HepG2 (cell line): ENCODE measurements around the gene RGS7. TPM values are rescaled to one million over a fixed set of nuclear protein-coding genes. Genes with fewer than 3 reads are reported as not detected.

Source experiments
- ATAC-seq: fragments of 200-7000 bp; cut with Tn5 transposase; 3 replicates; pipeline ENCODE4 v1.9.1; 2020; ENCODE audit warnings: mild to moderate bottlenecking, moderate library complexity
- BruUV-seq: library from RNA; stranded (reverse); fragments of 400-500 nt; replicated peaks from 2 replicates; lab custom pipeline; 2021; lab: Mats Ljungman, UMichigan
- CTCF ChIA-PET: fragments of 300-600 bp; formaldehyde crosslinking; extraction: SDS; loops from one replicate; lab custom pipeline; 2021; ENCODE audit warnings: low total read pairs, inconsistent platforms, low intra/inter-chr PET ratio; lab: Yijun Ruan, JAX
- POLR2A ChIA-PET: fragments of 350-600 bp; sonication (Branson Sonifier 250); formaldehyde crosslinking; loops from one replicate; lab custom pipeline; 2020; ENCODE audit warnings: antibody characterized with exemption, inconsistent platforms; lab: Yijun Ruan, JAX
- DNase-seq: peaks from one replicate; pipeline ENCODE4 v3.0.0-alpha.2; 2015; ENCODE audit warnings: low spot score
- FAIRE-seq: peaks from 3 replicates; lab custom pipeline; 2011; peaks lifted over from hg19 to GRCh38; lab: Jason Lieb, UNC
- H2AFZ ChIP-seq: one replicate; pipeline ENCODE4 v1.6.1; 2011; ENCODE audit warnings: low read length, inconsistent platforms
- H3K27ac ChIP-seq: fragments of 300-600 bp; 3 replicates; pipeline ENCODE4 v1.8.0; 2011; ENCODE audit warnings: mixed run types, mild to moderate bottlenecking, mixed read lengths, low read length, inconsistent platforms; ENCODE audit not compliant: insufficient read depth; ENCODE audit errors: extremely low read length
- H3K27me3 ChIP-seq, 2 experiments: fragments of 200-600 bp in 1 of 2; 2 replicates in 1 of 2; 3 replicates in 1 of 2; pipeline versions ENCODE4 v1.6.0 to v1.8.0; 2011; ENCODE audit warnings: low read length in 2 of 2, mild to moderate bottlenecking in 2 of 2, moderate library complexity in 2 of 2, inconsistent platforms in 1 of 2; ENCODE audit not compliant: insufficient read depth in 2 of 2, control insufficient read depth in 1 of 2
- H3K36me3 ChIP-seq, 2 experiments: fragments of 200-600 bp in 1 of 2; replicated peaks in 1 of 2; 2 replicates in 1 of 2; 3 replicates in 1 of 2; pipeline versions ENCODE4 v1.5.1 to v1.8.0; 2011; ENCODE audit warnings: low read length in 2 of 2, inconsistent platforms in 1 of 2; ENCODE audit not compliant: insufficient read depth in 2 of 2, control insufficient read depth in 1 of 2
- H3K4me1 ChIP-seq: 2 replicates; pipeline ENCODE4 v1.5.1; 2012; ENCODE audit warnings: low read length, inconsistent platforms; ENCODE audit not compliant: insufficient read depth
- H3K4me2 ChIP-seq: 2 replicates; pipeline ENCODE4 v1.6.0; 2011; ENCODE audit warnings: low read depth, low read length, inconsistent platforms
- H3K4me3 ChIP-seq, 3 experiments: fragments of 200-600 bp in 1 of 3; sonication (generic), shearing (Covaris generic) in 1 of 3; replicated peaks in 1 of 3; 2 replicates each; pipeline ENCODE4 v1.5.1; 2011 to 2016; ENCODE audit warnings: low read length in 3 of 3, inconsistent platforms in 2 of 3, low read depth in 2 of 3, mild to moderate bottlenecking in 2 of 3, control low read depth in 1 of 3, mixed read lengths in 1 of 3; ENCODE audit not compliant: insufficient read depth in 1 of 3
- H3K79me2 ChIP-seq: one replicate; pipeline ENCODE4 v1.6.1; 2011; ENCODE audit warnings: low read length, inconsistent platforms; ENCODE audit not compliant: insufficient read depth
- H3K9ac ChIP-seq: 2 replicates; pipeline ENCODE4 v1.6.0; 2011; ENCODE audit warnings: mild to moderate bottlenecking, low read depth, low read length, inconsistent platforms; ENCODE audit not compliant: insufficient read depth
- H3K9me3 ChIP-seq: 2 replicates; pipeline ENCODE4 v1.5.1; 2012; ENCODE audit warnings: mild to moderate bottlenecking, low read length
- H4K20me1 ChIP-seq: 2 replicates; pipeline ENCODE4 v1.6.0; 2011; ENCODE audit warnings: inconsistent platforms, mild to moderate bottlenecking, low read length, moderate library complexity; ENCODE audit not compliant: insufficient read depth
- ARID3A ChIP-seq: IDR thresholded peaks from 2 replicates; pipeline ENCODE4 v1.6.1; 2012; ENCODE audit warnings: low read depth, low read length, improper control_type of control experiment
- CEBPB ChIP-seq: IDR thresholded peaks from 2 replicates; pipeline ENCODE4 v1.6.1; 2011; ENCODE audit warnings: low read depth, low read length, improper control_type of control experiment, borderline replicate concordance
- DMTF1 ChIP-seq: sonication (generic); formaldehyde crosslinking; IDR thresholded peaks from 2 replicates; pipeline ENCODE4 v1.4.0; 2020; ENCODE audit warnings: mild to moderate bottlenecking, missing genetic modification reagents
- GABPB1 ChIP-seq: IDR thresholded peaks from 2 replicates; pipeline ENCODE4 v1.6.1; 2016; ENCODE audit warnings: mild to moderate bottlenecking, missing genetic modification reagents, moderate library complexity, missing compliant biosample characterization
- PAX8 ChIP-seq: sonication (generic); formaldehyde crosslinking; IDR thresholded peaks from 2 replicates; pipeline ENCODE4 v1.8.0; 2022; ENCODE audit warnings: mild to moderate bottlenecking, missing genetic modification reagents, borderline replicate concordance
- SALL1 ChIP-seq: sonication (generic); formaldehyde crosslinking; IDR thresholded peaks from 2 replicates; pipeline ENCODE4 v1.8.0; 2022; ENCODE audit warnings: mild to moderate bottlenecking, missing genetic modification reagents
- TMF1 ChIP-seq: sonication (generic); formaldehyde crosslinking; IDR thresholded peaks from 2 replicates; pipeline ENCODE4 v1.8.1; 2022; ENCODE audit warnings: low read depth, missing genetic modification reagents
- ZBTB21 ChIP-seq: sonication (generic); formaldehyde crosslinking; IDR thresholded peaks from 2 replicates; pipeline ENCODE4 v1.4.0; 2020; ENCODE audit warnings: missing genetic modification reagents
- ZBTB7B ChIP-seq: sonication (generic); formaldehyde crosslinking; IDR thresholded peaks from 2 replicates; pipeline ENCODE4 v1.4.0; 2020; ENCODE audit warnings: missing genetic modification reagents
- ZNF224 ChIP-seq: sonication (generic); formaldehyde crosslinking; IDR thresholded peaks from 2 replicates; pipeline ENCODE4 v1.5.0; 2020; ENCODE audit warnings: mild to moderate bottlenecking, missing genetic modification reagents
- ZNF562 ChIP-seq: sonication (generic); formaldehyde crosslinking; IDR thresholded peaks from 2 replicates; pipeline ENCODE4 v1.8.0; 2022; ENCODE audit warnings: missing genetic modification reagents, borderline replicate concordance
- ZNF607 ChIP-seq: sonication (generic); formaldehyde crosslinking; IDR thresholded peaks from 2 replicates; pipeline ENCODE4 v1.5.1; 2020; ENCODE audit warnings: missing genetic modification reagents, mild to moderate bottlenecking, borderline replicate concordance
- ZNF652 ChIP-seq: IDR thresholded peaks from 2 replicates; pipeline ENCODE4 v1.6.1; 2016; ENCODE audit warnings: low read depth, borderline replicate concordance
- ZNF781 ChIP-seq: sonication (generic); formaldehyde crosslinking; IDR thresholded peaks from 2 replicates; pipeline ENCODE4 v1.5.1; 2020; ENCODE audit warnings: borderline replicate concordance, mild to moderate bottlenecking, missing genetic modification reagents; ENCODE audit errors: not compliant biosample characterization
- WGBS: methylation state at CpG from one replicate; pipeline ENCODE4 v1.1.6; 2017; ENCODE audit warnings: low lambda C conversion rate; 5-methylcytosine and 5-hydroxymethylcytosine counted together
- in situ Hi-C: cut with HindIII; loops from 2 replicates; pipeline ENCODE4 v1.10.0; 2017; ENCODE audit warnings: low pct_unique_long_range_greater_than_20kb; ENCODE audit not compliant: extremely low pct_ligation_motif_present
- intact Hi-C: fragments of 100-400 bp; cut with micrococcal nuclease; formaldehyde crosslinking; loops from one replicate; pipeline ENCODE4 v1.10.0; 2022; ENCODE audit not compliant: unreplicated experiment
- polyA plus RNA-seq, 8 experiments: library from polyadenylated mRNA; depleted of rRNA in 3 of 8; stranded (reverse) in 7 of 8; unstranded in 1 of 8; fragments of >200 nt; fragmentation: Illumina TruSeq in 4 of 8; extraction: Trizol in 4 of 8; gene quantifications; 2 replicates each; pipeline versions ENCODE4 v1.2.1 to v1.2.3, GENCODE V29; 2011 to 2016; ENCODE audit warnings: low read depth in 4 of 8, missing spikeins in 1 of 8, mixed read lengths in 1 of 8; ENCODE audit not compliant: insufficient read depth in 1 of 8
- total RNA-seq, 5 experiments: library from RNA; depleted of rRNA; stranded (reverse); fragments of >200 nt; fragmentation: Illumina TruSeq; extraction: Trizol; gene quantifications; 2 replicates each; pipeline ENCODE4 v1.2.3, GENCODE V29; 2016; ENCODE audit warnings: low read depth in 1 of 5

RGS7 gene
- total and polyA plus RNA-seq, 2 of the 13 experiments (the other 11 are each of a cell fraction or from before 2014, with no cell fraction given), result not detected

GRCh38 chr1:241311056-241311746 lies 45.8 kb downstream of the RGS7 start (continued):
- TF ChIP-seq CEBPB (no peak), DMTF1 (CRISPR knock-in tag) (no peak), ZNF224 (CRISPR knock-in tag) (no peak), ZNF562 (no peak), ZBTB21 (CRISPR knock-in tag) (no peak), PAX8 (CRISPR knock-in tag) (no peak), SALL1 (CRISPR knock-in tag) (no peak), ZBTB7B (CRISPR knock-in tag) (no peak)

- Histone ChIP-seq H3K27ac (no peak overlapping the region), H4K20me1 (no peaks in the 10 kb centered on the region), H3K4me1 (no peaks in the 10 kb centered on the region), H3K9me3 (peaks cover 13% of the 10 kb centered on the region; the same call in 1 of the 2 replicates), H3K27me3 (no peaks in the 10 kb centered on the region), H3K36me3 (no peaks in the 10 kb centered on the region), H3K4me3 (no peak overlapping the region), H3K4me2 (no peak overlapping the region), H3K9ac (no peak overlapping the region), H3K79me2 (no peaks in the 10 kb centered on the region), H2AFZ (no peak overlapping the region)
- POLR2A ChIA-PET, result no interaction called here
- 0% methylated on average over 3 of the region's 3 CpGs for WGBS
- in situ Hi-C loops (no loop called here), intact Hi-C loops (no loop called here)
- FAIRE-seq (no peak), DNase-seq (no peak), ATAC-seq (no peak)
- CTCF ChIA-PET, result no interaction called here
- no TSS peak for BruUV-seq
- TF ChIP-seq GABPB1 (CRISPR knock-in tag), result no peak
- TF ChIP-seq TMF1 (CRISPR knock-in tag), result no peak
- no peak for TF ChIP-seq ZNF607
- TF ChIP-seq ARID3A, result no peak
- no peak for TF ChIP-seq ZNF652 (CRISPR knock-in tag)
- no peak for TF ChIP-seq ZNF781
Measured at GRCh38 chr1:241310451-241310850, 46.6 kb downstream of the RGS7 start.
